Stimulated activated CD8-positive, alpha-beta memory T cell treated with anti-CD3 and anti-CD28 coated beads, Interleukin-7, amount 100 ng/mL, for 48 hours (primary cell): Measurements from ENCODE around the gene MRPL28.
"Not testable (repeated sequence)": the region's sequence is repeated elsewhere in the genome, so short reads cannot be mapped to it uniquely, and the experiment has no call there.

Experiments used
- DNase-seq, 2 donors: peaks; one replicate each; pipeline ENCODE4 v3.0.0-alpha.2; 2020; ENCODE audit warnings: low read depth in 1 of 2; ENCODE audit errors: extremely low read depth in 1 of 2

Gene MRPL28

GRCh38 chr16:341095-341973 lies 29.0 kb downstream of the MRPL28 start:
- DNase-seq, result not testable (repeated sequence)

DNA sequence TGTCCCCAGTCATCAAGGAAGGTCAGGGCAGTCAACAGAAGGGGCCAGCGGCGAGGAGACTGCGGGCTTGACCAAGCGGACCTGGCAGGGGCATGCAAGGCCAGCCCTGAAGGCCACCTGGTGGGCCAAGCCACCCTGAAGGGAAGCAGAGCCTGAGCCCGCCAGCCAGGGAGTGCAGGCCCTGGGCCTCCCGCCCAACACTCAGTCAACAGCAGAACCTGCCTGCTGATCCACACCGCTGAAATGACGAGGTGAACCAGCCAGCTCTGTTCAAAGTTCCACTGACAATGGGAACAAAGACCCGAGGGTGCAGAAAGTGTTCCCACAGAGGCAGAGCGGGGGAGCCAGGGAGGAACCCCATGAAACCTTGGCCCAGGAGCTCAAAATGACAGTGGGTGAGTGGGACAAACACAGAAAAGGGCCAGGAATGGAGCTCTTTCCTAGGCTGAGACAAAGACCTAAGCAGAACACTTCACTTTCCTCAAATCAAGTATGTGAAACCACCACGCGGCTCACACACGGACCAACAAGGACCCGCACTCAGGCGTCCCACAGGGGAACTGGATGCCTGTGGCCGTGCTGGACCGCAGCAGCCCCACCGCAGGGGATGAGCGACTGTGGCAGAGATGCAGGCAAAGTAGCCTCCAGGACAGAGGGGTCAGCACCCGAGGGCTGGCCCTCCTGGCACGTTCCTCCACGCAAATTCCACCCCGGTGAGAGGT lies 29.8 kb downstream of the MRPL28 start:
- no peak for DNase-seq

DNA sequence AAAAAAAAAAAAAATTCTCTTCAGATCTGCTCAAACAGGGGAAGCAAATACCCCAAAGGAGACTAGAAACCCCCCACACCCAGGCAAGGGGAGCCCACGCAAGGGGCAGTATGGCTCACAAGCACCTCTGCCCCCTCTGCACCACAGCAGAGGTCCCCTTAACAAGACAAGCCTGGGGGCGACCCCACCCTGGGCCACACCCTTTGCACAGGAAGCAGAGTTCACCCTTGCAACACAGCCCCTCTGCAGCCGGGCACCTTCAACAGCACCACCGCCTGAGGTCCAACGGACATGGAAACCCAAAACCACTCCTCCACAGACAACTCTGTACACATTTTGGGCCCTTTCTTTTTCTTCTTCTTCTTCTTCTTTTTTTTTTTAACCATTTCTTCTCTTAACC lies 30.7 kb downstream of the MRPL28 start:
- no peak for DNase-seq

GRCh38 chr16:337975-338575 lies 32.3 kb downstream of the MRPL28 start:
- DNase-seq, result no peak

GRCh38 chr16:337437-337836 lies 32.9 kb downstream of the MRPL28 start:
- DNase-seq, result no peak

DNA sequence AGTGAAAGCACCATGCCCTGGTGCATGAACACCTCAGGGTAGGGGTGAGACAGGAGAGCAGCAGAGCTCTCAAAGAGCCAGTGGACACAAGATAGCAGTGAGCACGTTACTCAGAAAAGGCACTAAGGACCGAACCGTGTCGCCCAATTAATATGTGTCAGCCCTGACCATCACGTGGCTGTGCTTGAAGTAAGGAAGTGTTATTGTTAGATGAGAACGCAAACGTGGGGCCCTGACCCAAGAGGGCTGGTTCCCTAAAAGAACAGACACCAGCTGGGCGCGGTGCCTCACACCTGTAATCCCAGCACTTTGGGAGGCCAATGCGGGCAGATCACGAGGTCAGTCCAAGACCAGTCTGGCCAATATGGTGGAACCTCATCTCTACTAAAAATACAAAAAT lies 34.1 kb downstream of the MRPL28 start:
- no peak for DNase-seq

DNA sequence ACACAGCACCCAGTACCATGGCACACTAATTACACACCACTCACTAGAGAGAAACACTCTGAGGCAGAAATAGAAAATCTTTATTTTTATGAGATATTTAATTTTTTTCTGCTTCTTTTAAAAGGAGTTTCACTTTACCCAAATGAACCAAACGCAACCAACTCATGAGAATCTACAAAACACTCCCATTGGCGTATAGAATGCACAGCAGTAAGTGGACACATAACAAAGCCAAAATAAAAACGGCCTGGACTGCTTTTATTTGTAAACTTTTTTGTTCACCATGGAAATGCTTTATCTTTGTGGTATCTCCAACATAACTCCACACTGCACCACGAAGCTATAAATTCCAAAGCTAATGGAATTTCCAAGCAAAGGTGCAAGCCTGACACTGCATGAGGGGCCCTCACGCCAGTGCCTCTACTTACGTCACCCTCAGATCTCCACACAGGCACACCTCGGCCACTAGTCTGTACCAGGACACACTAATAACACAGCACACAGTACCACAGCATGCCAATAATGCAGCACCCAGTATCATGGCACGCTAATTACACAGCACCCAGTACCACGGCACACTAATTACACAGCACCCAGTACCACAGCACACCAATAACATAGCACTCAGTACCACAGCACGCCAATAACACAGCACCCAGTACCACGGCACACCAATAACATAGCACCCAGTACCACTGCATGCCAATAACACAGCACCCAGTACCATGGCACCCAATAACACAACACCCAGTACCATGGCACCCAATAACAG lies 35.3 kb downstream of the MRPL28 start:
- DNase-seq, result not testable (repeated sequence)

DNA sequence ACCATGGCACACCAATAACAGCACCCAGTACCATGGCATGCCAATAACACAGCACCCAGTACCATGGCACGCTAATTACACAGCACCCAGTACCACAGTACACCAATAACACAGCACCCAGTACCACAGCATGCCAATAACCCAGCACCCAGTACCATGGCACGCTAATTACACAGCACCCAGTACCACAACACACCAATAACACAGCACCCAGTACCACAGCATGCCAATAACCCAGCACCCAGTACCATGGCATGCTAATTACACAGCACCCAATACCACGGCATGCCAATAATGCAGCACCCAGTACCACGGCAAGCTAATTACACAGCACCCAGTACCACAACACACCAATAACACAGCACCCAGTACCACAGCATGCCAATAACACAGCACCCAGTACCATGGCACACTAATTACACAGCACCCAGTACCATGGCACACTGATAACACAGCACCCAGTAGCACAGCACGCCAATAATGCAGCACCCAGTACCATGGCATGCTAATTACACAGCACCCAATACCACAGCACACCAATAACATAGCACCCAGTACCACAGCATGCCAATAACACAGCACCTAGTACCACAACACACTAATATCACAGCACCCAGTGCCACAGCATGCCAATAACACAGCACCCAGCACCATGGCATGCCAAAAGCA lies 36.0 kb downstream of the MRPL28 start:
- not testable (repeated sequence) for DNase-seq

GRCh38 chr16:333406-334094 lies 36.8 kb downstream of the MRPL28 start:
- DNase-seq, result no peak

GRCh38 chr16:331181-331814 lies 39.0 kb downstream of the MRPL28 start:
- not testable (repeated sequence) for DNase-seq

DNA sequence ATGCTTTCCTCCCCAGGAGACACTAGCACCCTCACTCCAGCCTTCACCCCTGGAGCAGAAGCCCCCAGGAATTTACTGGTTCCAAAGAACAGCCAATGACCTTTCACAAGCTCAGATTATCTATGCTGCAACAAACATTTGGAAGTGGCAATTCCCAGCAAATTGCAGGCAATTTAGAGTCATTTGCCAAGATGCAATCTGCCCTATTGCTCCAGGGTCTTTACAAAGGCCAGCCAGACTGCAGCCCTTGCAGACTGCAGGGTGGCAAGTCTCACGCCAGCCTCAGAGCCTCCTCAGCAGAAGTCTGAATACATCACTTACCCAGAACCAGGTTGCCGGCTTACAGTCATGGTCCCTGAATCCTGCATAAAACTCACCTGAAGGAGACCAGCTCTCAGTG lies 39.6 kb downstream of the MRPL28 start:
- DNase-seq, result no peak

DNA sequence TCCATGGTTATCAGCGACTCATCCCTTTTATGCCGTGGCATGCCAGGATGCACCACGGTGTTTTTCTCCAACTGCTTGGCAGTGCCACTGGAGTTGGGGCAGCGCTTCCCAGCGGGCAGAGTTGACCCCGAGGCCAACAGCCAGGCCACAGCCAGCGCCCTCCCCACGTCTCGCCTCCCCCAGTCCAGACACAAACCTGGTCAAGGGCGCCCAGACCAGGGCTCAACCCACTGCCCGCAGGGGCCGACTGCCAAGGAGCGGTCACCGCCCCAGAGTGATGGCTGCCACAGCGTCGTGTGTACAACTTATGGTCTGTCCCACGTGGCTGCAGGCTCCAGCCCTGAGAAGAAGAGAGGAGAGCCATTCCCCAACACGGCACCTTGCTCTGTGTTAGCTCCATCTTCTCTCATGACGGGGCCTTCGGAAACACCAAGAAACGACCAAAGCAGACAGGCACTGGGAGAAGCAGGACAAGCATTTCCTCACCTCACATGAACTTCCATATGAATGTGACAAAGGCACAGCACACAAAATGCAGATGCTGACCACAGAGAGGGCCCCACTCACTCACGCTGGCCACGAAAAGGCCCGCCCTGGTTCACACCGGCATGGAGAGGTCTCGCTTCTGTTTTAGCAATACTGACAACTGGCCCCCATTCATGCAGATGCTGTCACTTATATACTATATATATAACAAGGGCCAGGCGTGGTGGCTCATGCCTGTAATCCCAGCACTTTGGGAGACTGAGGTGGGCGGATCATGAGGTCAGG lies 44.8 kb downstream of the MRPL28 start:
- DNase-seq, result no peak

GRCh38 chr16:324451-325334 lies 45.6 kb downstream of the MRPL28 start:
- DNase-seq, result peak in 1 of 2 donors; percentile 32

- no peak for DNase-seq
Observed at GRCh38 chr16:324201-324450, 46.2 kb downstream of the MRPL28 start.

- DNase-seq, result no peak
Observed at GRCh38 chr16:322476-323143, 47.7 kb downstream of the MRPL28 start.

GRCh38 chr16:321532-321931 lies 48.8 kb downstream of the MRPL28 start:
- no peak for DNase-seq

DNA sequence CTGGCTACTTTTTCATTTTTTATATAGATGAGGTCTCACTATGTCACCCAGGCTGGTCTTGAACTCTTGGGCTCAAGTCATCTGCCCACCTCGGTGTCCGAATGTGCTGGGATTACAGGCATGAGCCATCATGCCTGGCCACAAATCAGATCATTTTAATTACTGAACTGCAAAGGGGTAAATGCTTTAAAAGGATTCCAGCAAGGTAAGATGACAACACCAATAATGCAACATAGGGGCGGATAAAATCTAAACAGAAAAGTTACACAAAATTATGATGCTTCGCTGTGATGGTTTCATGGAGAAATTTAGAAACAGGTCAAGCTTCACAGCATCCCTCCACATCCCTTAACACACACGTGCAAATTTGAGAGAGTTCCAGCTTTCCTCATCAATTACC lies 50.1 kb downstream of the MRPL28 start:
- DNase-seq, result no peak
